ENCODE measurements around the gene SLC22A24.

- no peak for TF ChIP-seq REST (IDR thresholded peaks at IDR 0.05; ENCODE audit: insufficient read depth in 1 of 2, low read depth in 2 of 2, low read length in 2 of 2)
- TF ChIP-seq POLR2AphosphoS5 (IDR thresholded peaks at IDR 0.05; ENCODE audit: low read depth, low read length): no peak
- no peak for TF ChIP-seq SIN3A (IDR thresholded peaks at IDR 0.05; ENCODE audit: borderline replicate concordance, insufficient read depth, low read length)
Measured at GRCh38 chr11:63155794-63156193, 11.8 kb upstream of the SLC22A24 start.
